ENCODE measurements around the gene PDP2.

The PDP2 gene

GRCh38 chr16:66903544-66904427 lies 23.5 kb downstream of the PDP2 start:
- no peak for DNase-seq (ENCODE audit: low read depth)

- no peak for DNase-seq (ENCODE audit: low read depth)
Measured at GRCh38 chr16:66904428-66904845, 24.1 kb downstream of the PDP2 start.

DNA sequence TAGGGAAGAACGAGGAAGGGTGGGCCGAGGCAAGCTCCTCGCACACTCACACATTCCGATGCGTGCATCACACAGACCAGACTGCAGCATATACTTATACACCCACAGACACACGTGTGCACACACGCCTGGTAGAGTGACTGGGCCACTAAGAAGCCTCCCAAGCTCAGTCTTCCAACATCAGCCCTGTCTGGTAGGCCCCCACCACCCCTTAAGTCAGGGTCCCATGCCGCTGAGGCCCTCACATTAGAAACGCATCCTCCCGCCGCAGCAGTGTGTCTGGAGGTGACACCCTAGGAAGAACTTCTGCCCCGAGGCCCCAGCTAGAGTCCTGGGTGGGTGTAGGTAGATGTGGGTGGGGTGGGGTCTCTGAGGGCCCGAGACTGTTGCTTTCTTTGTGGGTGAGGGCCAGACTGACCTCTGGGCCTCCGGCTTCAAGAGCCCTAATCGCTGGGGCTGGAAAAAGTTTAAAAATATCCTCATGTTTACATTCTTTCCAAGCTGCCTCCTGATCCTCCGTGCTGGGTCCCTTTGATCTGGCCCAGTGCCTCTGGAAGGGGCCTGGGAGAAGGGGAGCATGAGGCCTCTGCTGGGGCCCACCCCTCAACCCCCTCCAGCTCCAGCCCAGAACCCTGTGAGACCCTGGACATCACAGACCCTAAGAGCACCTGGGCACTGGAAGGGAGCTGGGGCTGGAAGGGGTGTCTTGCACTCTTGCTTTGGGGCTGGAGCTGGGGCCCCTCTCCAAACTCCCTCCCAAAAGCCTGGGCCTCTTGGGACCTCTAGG lies 24.7 kb downstream of the PDP2 start:
- DNase-seq (ENCODE audit: low read depth) = no peak

GRCh38 chr16:66905633-66906539 lies 25.6 kb downstream of the PDP2 start:
- DNase-seq (ENCODE audit: low read depth) = peak; percentile 21

- no peak for DNase-seq (ENCODE audit: low read depth)
Measured at GRCh38 chr16:66906916-66907836, 26.9 kb downstream of the PDP2 start.

GRCh38 chr16:66908116-66908515 lies 27.8 kb downstream of the PDP2 start:
- no peak for DNase-seq (ENCODE audit: low read depth)

DNA sequence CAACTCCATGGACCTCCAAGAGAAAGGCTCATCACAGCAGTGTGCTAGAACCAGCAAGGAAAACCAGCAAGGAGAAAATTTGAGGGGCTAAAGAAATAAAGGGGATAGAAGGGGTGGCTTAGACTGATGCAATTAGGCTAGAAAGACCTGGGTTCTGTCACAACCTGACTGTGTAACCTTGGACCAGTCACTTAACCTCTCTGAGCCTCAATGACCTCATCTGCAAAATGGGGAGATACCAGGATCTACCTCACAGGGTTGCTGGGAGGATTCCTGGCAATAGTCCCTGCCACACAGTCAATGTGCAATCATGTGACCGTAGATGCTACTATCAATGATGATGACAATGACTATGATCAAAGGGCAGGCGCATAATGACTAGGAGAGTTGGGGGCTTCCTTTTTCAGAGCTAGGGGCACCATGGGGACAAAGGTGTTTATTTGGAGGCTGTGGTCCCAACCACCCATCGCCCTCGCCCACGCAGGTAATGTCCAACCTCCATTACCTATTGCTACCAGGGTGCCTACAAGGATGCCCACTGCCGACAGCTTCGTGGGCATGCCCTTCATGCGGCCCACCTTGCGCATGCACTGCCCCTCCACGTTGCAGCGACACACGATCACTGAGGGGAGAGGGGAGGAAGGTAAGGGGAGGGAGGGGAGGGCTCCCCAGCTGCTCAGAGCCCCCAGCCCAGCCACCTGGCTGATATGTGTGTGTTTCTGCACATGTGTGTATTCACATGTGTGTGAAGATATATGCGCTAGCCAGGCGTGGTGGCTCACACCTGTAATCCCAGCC lies 28.6 kb downstream of the PDP2 start:
- DNase-seq (ENCODE audit: low read depth) = no peak

GRCh38 chr16:66910175-66910940 lies 30.0 kb downstream of the PDP2 start:
- DNase-seq (ENCODE audit: low read depth) = no peak

DNA sequence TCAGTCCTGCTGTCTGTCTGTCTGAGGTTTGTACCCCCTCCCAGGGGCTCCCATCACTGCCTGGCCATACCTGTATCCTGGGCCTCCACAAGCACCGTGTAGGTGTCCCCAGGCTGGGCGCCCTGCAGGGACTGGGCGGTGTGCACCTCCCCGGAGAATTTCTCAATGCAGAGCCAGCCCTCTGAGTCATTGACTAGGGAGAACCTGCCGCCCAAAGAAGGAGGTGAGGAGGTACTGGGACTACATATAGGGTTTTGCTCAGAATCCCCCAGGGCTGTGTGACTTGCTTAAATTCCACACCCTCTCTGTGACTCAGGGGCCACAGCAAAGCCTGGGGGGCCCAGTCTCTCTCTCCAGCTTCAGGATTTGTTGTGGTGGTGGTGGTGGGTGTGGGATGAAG lies 30.8 kb downstream of the PDP2 start:
- no peak for DNase-seq (ENCODE audit: low read depth)

DNA sequence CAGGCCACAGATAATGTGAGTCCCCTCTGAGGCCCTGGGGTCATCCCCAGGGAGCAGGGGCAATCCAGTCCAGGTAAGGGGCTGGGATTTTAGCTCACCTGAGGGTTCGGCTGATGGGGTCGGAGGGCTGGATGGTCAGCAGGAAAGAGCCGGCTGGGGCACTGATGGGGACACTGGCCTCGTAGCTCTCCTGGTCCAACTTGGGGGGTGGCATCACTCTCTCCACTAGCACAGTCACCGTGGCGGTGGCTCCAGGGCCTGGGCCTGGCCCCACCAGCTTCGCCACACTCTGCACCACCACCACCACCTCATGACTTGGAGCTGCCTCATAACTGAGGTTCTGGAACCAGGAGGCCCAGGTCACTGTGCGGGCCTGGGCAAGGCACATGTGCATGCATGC lies 31.5 kb downstream of the PDP2 start:
- no peak for DNase-seq (ENCODE audit: low read depth)

DNA sequence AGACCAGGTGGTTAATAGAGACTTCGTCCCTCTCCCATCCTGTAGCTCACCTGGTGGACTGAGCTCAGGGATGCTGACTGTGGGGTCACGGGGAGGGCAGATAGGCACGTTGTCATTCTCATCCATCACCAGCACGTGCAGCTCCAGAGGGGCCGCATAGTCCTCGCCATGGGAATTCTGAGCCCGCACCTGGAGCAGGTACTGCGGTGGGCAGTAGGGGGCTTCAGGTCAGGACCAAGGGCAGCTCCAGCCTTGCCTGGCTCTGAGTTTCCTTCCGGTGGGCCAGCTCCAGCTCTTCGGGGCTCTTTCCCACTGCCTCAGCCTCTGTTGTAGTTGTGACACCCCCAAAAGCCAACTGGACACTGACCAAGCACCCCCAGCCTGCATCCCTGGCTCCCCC lies 32.8 kb downstream of the PDP2 start:
- no peak for DNase-seq (ENCODE audit: low read depth)

DNA sequence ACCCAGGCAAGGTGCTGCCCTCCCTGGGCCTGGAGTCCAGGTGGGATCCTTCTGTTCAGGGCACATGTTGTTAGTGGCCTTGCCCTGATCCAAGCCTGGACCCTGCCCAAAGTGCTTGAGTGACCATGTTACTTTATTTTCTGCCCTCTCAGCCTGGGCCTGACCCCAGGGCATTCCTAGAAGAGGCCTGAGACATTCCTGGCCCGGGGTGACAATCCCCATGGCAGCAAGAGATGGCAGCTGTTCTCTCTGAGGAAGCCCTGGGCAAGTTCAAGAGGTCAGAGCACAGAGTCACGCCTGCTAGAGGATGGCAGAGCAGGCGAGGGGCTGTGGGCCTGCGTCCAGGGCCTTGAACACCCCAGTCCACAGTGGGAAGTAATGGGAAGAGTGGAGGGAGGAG lies 33.4 kb downstream of the PDP2 start:
- no peak for DNase-seq (ENCODE audit: low read depth)

DNA sequence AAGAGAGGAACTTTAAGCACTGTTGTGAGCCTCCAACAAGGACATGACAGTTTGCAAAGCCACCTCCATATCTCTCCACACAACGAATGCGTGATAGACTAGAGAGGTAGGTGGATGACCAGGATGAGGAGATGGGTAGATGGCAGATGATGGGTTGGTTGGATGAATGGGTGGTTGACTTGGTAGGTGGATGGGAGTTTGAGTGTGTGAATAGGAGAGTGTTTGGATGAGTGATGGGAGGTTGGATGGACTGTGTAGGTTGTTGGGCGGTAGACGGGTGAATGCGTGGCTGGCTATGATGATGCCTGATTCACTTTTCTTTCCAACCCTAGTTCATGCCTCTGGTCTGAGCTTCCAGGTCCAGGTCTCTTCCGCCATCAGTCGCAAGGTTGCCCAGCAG lies 34.2 kb downstream of the PDP2 start:
- no peak for DNase-seq (ENCODE audit: low read depth)

GRCh38 chr16:66915041-66915440 lies 34.7 kb downstream of the PDP2 start:
- DNase-seq (ENCODE audit: low read depth) = no peak

DNA sequence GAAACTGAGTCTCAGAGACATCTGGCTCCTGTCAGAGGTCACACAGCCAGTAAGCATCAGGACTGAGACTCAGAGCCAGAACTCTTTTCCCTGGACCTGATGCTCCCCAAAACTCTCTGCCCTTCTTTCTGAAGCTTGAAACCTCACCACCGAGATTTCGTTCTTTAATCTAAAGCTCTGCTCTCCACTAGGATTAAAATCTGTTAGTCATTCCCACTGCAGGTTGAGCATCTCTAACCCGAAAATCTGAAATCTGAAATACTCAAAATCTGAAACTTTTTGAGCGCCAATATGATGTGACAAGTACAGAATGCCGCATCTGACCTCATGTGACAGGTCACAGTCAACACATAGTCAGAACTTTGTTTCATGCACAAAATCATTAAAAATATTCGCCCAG lies 36.2 kb downstream of the PDP2 start:
- DNase-seq (ENCODE audit: low read depth) = no peak

DNA sequence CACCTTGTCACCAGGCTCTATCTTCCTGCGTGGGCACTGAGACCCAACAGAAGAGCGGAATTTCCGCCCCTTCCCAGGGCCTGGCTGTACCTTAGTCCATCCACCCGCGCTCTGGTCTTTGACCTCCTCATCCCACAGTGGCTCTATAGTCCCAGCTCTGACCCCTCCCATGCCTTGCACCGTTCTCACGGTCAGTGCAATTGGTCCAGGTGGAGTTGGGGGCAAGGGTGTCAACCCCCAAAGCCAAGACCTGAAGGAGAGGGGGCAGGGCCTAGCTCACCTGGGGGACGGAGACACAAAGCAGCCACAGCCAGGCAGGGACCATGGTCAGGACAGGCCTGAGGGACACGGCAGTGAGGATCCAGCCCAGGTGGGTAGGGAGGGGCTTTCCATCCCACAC lies 37.4 kb downstream of the PDP2 start:
- DNase-seq (ENCODE audit: low read depth) = no peak

DNA sequence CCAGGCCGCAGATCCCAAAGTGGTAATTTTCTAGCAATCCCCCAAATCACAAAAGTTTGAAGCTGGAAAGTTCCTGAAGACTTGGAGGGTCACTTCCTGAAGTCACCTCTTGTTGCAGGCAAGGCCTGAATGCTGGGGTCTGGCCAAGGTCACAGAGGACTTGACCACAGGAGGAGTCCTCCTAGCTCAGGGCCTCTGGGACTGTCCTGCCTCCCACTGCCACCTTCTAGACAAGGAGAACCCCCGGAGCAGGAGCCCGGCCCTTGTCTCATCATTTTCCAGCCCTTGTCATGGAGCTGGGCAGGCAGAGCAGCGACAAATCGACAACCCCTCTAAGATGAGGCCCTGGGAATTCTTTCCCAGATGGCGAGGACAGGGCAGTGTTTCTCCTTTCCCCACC lies 38.0 kb downstream of the PDP2 start:
- DNase-seq (ENCODE audit: low read depth) = no peak

- no peak for DNase-seq (ENCODE audit: low read depth)
Measured at GRCh38 chr16:66918803-66919568, 38.7 kb downstream of the PDP2 start, which contains the start of gene CDH16. Gene CDH16 (minus strand): TSS chr16:66918885. CDS start chr16:66918065, 820 bp downstream.
